WTC11 (cell line): ENCODE results near the gene KLK3. TPM values are rescaled to one million over a fixed set of nuclear protein-coding genes. Genes with fewer than 3 reads are reported as not detected.

Source experiments
- ATAC-seq: fragments of 200-7000 bp; cut with Tn5 transposase; 2 replicates; pipeline ENCODE4 v1.10.0; 2021; ENCODE audit warnings: mild to moderate bottlenecking, moderate library complexity
- CTCF ChIA-PET: fragments of 300-600 bp; sonication (Branson Sonifier 250); formaldehyde crosslinking; loops from one replicate; lab custom pipeline; 2021; ENCODE audit warnings: antibody characterized with exemption; lab: Charles Lee
- POLR2A ChIA-PET: fragments of 350-600 bp; sonication (Branson Sonifier 250); formaldehyde crosslinking; loops from one replicate; lab custom pipeline; 2021; ENCODE audit warnings: antibody characterized with exemption; lab: Charles Lee
- DNase-seq: peaks from one replicate; pipeline ENCODE4 v3.0.0; 2021; ENCODE audit warnings: low spot score
- H3K27ac Mint-ChIP-seq: 2 replicates; pipeline ENCODE4 v1.8.0; 2021; ENCODE audit warnings: mixed read lengths
- H3K27me3 Mint-ChIP-seq: 2 replicates; pipeline ENCODE4 v1.8.0; 2021; ENCODE audit warnings: low read depth, mild to moderate bottlenecking, moderate library complexity, mixed read lengths
- H3K36me3 Mint-ChIP-seq: 2 replicates; pipeline ENCODE4 v1.8.0; 2021; ENCODE audit warnings: mixed read lengths
- H3K4me1 Mint-ChIP-seq: 2 replicates; pipeline ENCODE4 v1.8.0; 2022; ENCODE audit warnings: mixed read lengths
- H3K4me3 Mint-ChIP-seq: 2 replicates; pipeline ENCODE4 v1.8.0; 2021; ENCODE audit warnings: mild to moderate bottlenecking, moderate library complexity, mixed read lengths
- H3K9me3 Mint-ChIP-seq: 2 replicates; pipeline ENCODE4 v1.8.0; 2021; ENCODE audit warnings: mixed read lengths
- CBFB ChIP-seq: sonication (generic); formaldehyde crosslinking; IDR thresholded peaks from 2 replicates; pipeline ENCODE4 v1.8.1; 2022; ENCODE audit warnings: mild to moderate bottlenecking, low read depth, missing genetic modification reagents
- CREM ChIP-seq: sonication (generic); formaldehyde crosslinking; IDR thresholded peaks from 2 replicates; pipeline ENCODE4 v1.8.1; 2022; ENCODE audit warnings: mild to moderate bottlenecking, missing genetic modification reagents, moderate library complexity
- FOXJ3 ChIP-seq: sonication (generic); formaldehyde crosslinking; IDR thresholded peaks from 2 replicates; pipeline ENCODE4 v1.9.0; 2021; ENCODE audit warnings: missing genetic modification reagents, mild to moderate bottlenecking, borderline replicate concordance
- IRF2 ChIP-seq: sonication (generic); formaldehyde crosslinking; IDR thresholded peaks from 2 replicates; pipeline ENCODE4 v1.8.0; 2022; ENCODE audit warnings: low read depth, missing genetic modification reagents, borderline replicate concordance
- JUN ChIP-seq: sonication (generic); formaldehyde crosslinking; IDR thresholded peaks from 2 replicates; pipeline ENCODE4 v1.8.0; 2023; ENCODE audit warnings: mild to moderate bottlenecking, missing genetic modification reagents
- RORB ChIP-seq: fragments of 250-450 bp; sonication (Bioruptor Pico); IDR thresholded peaks from 2 replicates; pipeline ENCODE4 v1.9.0; 2021; ENCODE audit warnings: mild to moderate bottlenecking
- SMAD4 ChIP-seq: sonication (generic); formaldehyde crosslinking; IDR thresholded peaks from 2 replicates; pipeline ENCODE4 v1.8.0; 2022; ENCODE audit warnings: mild to moderate bottlenecking, missing genetic modification reagents
- SP1 ChIP-seq: sonication (generic); formaldehyde crosslinking; conservative IDR thresholded peaks from 2 replicates; pipeline ENCODE4 v1.8.1; 2022; ENCODE audit warnings: missing genetic modification reagents
- ZNF121 ChIP-seq: sonication (generic); formaldehyde crosslinking; IDR thresholded peaks from 2 replicates; pipeline ENCODE4 v1.8.0; 2023; ENCODE audit warnings: missing genetic modification reagents
- ZNF416 ChIP-seq: fragments of 250-450 bp; sonication (Bioruptor Pico); IDR thresholded peaks from 2 replicates; pipeline ENCODE4 v1.9.0; 2021; ENCODE audit warnings: mild to moderate bottlenecking, inconsistent platforms
- total RNA-seq: library from RNA; stranded (reverse); gene quantifications from 3 replicates; pipeline ENCODE4 v1.2.3, GENCODE V29; 2021
- TF ChIP-seq, protein P1 (sequence below): fragments of 250-450 bp; sonication (Bioruptor Pico); IDR thresholded peaks from 2 replicates; pipeline ENCODE4 v1.9.0; 2021; ENCODE audit warnings: mild to moderate bottlenecking
- TF ChIP-seq, protein P2 (sequence below): sonication (generic); formaldehyde crosslinking; IDR thresholded peaks from 2 replicates; pipeline ENCODE4 v1.8.1; 2022; ENCODE audit warnings: missing genetic modification reagents, borderline replicate concordance
- TF ChIP-seq, protein P3 (sequence below): sonication (generic); formaldehyde crosslinking; IDR thresholded peaks from 2 replicates; pipeline ENCODE4 v1.8.0; 2022; ENCODE audit warnings: mild to moderate bottlenecking, missing genetic modification reagents
- TF ChIP-seq, protein P4 (sequence below): sonication (generic); formaldehyde crosslinking; IDR thresholded peaks from 2 replicates; pipeline ENCODE4 v1.8.0; 2022; ENCODE audit warnings: mild to moderate bottlenecking, missing genetic modification reagents

KLK3 gene
- total RNA-seq, 1 experiment from 2014 or later, result 0.13 TPM

DNA sequence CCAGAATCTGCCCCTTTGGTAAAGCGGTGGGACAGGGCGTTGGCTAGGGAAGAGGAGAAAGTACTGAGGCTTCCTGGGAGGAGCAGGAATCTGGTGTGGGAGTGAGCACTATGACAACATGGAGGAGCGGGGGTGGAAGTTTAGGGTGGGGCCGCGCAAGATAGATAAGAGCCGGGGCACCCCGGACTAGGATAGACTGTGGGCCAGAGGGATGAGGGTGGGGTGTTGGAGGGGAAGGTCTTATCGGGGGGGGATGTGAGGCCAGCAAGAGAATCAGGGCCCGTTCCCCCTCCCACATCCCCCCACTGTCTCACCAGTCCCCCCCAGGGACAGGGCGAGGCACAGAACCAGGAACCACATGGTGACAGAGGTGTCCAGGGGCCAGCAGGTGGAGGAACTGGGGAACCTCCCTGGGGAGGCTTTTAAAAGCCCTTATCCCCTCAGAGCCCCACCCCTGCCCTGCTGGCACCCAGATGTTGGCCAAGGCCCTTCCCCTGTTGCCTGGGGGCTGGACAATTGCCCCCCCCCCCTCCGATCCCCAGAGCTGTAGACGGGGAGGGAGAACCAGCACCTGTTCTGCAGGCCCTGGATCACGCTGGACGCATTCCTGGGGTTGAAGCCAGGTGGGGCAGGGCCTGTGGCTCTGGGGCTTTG lies 31.2 kb upstream of the KLK3 start, which contains the start of gene KLK1 (continued):
- TF ChIP-seq JUN (CRISPR knock-in tag), result no peak

DNA sequence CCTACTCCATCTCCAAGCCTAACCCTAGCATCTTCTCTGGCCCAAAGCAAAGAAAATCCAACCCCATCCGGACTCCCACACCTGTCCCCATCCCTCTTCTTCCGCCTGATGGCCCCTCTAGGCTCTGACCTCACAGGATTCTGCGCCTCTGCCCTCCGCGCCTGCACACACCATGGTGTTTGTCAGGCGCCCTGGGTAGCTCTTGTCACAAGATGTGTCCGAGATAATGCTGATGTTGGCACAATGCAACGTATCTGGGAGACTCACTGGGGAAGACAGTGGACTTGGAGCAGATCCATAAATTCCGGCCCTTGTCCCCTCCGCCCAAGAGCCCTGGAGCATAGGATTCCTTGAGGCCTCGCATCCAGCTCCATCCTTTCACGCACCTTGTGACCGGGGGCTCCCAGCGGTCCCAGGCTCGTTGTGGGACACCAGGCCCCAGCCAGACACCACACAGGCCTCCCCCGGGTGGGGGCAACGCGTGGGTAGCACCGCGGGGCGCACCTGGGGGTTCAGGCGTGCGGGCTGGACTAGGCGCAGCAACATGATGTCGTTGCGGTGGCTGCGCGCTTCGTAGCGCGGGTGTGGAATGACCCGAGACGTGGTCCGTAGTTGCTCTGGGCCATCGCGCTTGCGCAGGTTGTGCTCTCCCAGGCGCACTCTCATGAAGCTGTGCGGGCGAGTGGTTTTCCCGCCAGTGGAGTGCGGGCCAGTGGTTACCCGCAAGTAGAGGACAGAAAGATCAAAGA lies 28.0 kb upstream of the KLK3 start:
- Mint-ChIP-seq H3K27me3 (peaks cover 62% of the 10 kb centered on the region), H3K4me1 (peaks cover 3% of the 10 kb centered on the region; the same call in 1 of the 2 replicates), H3K36me3 (no peaks in the 10 kb centered on the region), H3K9me3 (no peaks in the 10 kb centered on the region), H3K27ac (no peak overlapping the region), H3K4me3 (no peak overlapping the region)
- no peak for DNase-seq
- TF ChIP-seq, protein P1, sequence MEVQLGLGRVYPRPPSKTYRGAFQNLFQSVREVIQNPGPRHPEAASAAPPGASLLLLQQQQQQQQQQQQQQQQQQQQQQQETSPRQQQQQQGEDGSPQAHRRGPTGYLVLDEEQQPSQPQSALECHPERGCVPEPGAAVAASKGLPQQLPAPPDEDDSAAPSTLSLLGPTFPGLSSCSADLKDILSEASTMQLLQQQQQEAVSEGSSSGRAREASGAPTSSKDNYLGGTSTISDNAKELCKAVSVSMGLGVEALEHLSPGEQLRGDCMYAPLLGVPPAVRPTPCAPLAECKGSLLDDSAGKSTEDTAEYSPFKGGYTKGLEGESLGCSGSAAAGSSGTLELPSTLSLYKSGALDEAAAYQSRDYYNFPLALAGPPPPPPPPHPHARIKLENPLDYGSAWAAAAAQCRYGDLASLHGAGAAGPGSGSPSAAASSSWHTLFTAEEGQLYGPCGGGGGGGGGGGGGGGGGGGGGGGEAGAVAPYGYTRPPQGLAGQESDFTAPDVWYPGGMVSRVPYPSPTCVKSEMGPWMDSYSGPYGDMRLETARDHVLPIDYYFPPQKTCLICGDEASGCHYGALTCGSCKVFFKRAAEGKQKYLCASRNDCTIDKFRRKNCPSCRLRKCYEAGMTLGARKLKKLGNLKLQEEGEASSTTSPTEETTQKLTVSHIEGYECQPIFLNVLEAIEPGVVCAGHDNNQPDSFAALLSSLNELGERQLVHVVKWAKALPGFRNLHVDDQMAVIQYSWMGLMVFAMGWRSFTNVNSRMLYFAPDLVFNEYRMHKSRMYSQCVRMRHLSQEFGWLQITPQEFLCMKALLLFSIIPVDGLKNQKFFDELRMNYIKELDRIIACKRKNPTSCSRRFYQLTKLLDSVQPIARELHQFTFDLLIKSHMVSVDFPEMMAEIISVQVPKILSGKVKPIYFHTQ (CRISPR knock-in tag), result no peak
- TF ChIP-seq, protein P2, sequence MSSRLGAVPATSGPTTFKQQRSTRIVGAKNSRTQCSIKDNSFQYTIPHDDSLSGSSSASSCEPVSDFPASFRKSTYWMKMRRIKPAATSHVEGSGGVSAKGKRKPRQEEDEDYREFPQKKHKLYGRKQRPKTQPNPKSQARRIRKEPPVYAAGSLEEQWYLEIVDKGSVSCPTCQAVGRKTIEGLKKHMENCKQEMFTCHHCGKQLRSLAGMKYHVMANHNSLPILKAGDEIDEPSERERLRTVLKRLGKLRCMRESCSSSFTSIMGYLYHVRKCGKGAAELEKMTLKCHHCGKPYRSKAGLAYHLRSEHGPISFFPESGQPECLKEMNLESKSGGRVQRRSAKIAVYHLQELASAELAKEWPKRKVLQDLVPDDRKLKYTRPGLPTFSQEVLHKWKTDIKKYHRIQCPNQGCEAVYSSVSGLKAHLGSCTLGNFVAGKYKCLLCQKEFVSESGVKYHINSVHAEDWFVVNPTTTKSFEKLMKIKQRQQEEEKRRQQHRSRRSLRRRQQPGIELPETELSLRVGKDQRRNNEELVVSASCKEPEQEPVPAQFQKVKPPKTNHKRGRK (CRISPR knock-in tag), result no peak
- TF ChIP-seq RORB (no peak), FOXJ3 (CRISPR knock-in tag) (no peak), IRF2 (CRISPR knock-in tag) (no peak), ZNF416 (no peak), CBFB (CRISPR knock-in tag) (no peak)
- TF ChIP-seq, protein P3, sequence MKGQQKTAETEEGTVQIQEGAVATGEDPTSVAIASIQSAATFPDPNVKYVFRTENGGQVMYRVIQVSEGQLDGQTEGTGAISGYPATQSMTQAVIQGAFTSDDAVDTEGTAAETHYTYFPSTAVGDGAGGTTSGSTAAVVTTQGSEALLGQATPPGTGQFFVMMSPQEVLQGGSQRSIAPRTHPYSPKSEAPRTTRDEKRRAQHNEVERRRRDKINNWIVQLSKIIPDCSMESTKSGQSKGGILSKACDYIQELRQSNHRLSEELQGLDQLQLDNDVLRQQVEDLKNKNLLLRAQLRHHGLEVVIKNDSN (CRISPR knock-in tag), result no peak
- ATAC-seq, result no peak
- CTCF ChIA-PET, result no interaction called here
- POLR2A ChIA-PET, result no interaction called here

DNA sequence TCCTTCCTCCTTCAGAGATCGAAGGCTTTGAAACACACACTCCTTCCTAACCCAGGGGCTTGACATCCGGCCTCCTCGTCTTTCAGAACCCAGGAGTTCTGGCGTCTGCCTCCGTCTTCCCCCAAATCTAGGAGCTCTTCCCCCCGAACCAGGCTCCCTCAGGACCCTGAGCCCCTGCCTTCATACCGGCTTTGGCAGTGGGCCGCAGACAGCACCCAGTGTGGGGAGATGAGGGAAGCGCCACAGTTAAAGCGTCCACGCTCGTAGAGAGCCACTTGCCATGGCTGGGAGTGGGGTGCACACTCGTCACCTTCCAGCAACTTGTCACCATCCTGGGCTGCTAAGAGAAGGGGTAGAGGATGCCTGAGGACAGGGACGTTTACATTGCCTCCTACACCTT lies 27.2 kb upstream of the KLK3 start:
- no peak for DNase-seq
- no peak for ATAC-seq
- CTCF ChIA-PET, result no interaction called here
- TF ChIP-seq ZNF121 (no peak), CREM (CRISPR knock-in tag) (no peak), SMAD4 (no peak), SP1 (CRISPR knock-in tag) (no peak)
- TF ChIP-seq, protein P4, sequence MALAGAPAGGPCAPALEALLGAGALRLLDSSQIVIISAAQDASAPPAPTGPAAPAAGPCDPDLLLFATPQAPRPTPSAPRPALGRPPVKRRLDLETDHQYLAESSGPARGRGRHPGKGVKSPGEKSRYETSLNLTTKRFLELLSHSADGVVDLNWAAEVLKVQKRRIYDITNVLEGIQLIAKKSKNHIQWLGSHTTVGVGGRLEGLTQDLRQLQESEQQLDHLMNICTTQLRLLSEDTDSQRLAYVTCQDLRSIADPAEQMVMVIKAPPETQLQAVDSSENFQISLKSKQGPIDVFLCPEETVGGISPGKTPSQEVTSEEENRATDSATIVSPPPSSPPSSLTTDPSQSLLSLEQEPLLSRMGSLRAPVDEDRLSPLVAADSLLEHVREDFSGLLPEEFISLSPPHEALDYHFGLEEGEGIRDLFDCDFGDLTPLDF (CRISPR knock-in tag), result no peak
- TF ChIP-seq, all 79 proteins: peak for 0
- Mint-ChIP-seq H3K4me3 (no peak overlapping the region), H3K27ac (no peak overlapping the region), H3K9me3 (no peaks in the 10 kb centered on the region), H3K36me3 (no peaks in the 10 kb centered on the region), H3K4me1 (peaks cover 3% of the 10 kb centered on the region; the same call in 1 of the 2 replicates), H3K27me3 (peaks cover 56% of the 10 kb centered on the region)
- POLR2A ChIA-PET, result no interaction called here
